Ovary (tissue), 3 donors: ENCODE data around the gene FLNA.

ENCODE experiments used
- CTCF ChIP-seq, 3 donors: fragments of 450-650 bp in 2 of 3; fragments of 200-600 bp in 1 of 3; IDR thresholded peaks; one replicate each; pipeline versions ENCODE4 v1.5.1 to v1.8.0; 2016 to 2022; ENCODE audit warnings: antibody characterized with exemption in 3 of 3, mild to moderate bottlenecking in 1 of 3
- EP300 ChIP-seq: sonication (generic); formaldehyde crosslinking; IDR thresholded peaks from one replicate; pipeline ENCODE4 v1.6.1; 2017; ENCODE audit warnings: antibody characterized with exemption
- POLR2A ChIP-seq: fragments of 450-650 bp; IDR thresholded peaks from one replicate; pipeline ENCODE4 v1.6.1; 2017; ENCODE audit warnings: antibody characterized with exemption, mild to moderate bottlenecking, moderate library complexity
- donor health status: DM: no; HTN: no; CAD: no.

- TF ChIP-seq CTCF (IDR thresholded peaks at IDR 0.05) (no peak), EP300 (no peak), POLR2A (no peak)
These were observed 53.3 kb downstream of the FLNA start for GRCh38 chrX:154321152-154321551.
